22Rv1 (cell line): ENCODE data around the gene SLC44A2.

Source experiments
- ZFX ChIP-seq: fragments of 450-650 bp; IDR thresholded peaks from 2 replicates; pipeline ENCODE4 v1.6.1; 2017; ENCODE audit warnings: antibody characterized with exemption, borderline replicate concordance
- TF ChIP-seq, protein P1 (sequence below): fragments of 450-650 bp; IDR thresholded peaks from 2 replicates; pipeline ENCODE4 v1.5.1; 2017; ENCODE audit warnings: mild to moderate bottlenecking

DNA sequence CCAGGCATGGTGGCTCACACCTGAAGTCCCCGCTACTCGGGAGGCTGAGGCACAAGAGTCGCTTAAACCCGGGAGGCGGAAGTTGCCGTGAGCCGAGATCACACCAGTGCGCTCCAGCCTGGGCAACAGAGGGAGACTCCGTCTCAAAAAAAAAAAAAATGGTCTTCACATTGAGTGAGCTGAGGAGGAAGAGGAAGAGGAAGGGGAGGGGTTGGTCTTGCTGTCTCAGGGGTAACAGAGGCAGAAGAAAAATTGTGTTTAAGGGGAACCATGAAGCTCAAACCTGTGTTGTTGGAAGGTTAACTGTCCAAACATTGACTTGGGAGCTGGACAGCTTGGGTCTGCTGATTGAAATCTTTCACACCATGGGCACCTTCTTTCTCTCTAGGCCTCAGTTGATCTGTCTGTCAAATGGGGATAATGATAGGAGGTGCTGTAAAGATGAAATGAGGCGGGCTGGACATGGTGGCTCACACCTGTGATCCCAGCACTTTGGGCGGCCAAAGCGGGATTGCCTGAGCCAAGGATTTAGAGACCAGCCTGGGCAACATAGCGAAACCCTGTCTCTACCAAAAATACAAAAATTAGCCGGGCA is 9.8 kb upstream of the SLC44A2 start:
- TF ChIP-seq, protein P1, sequence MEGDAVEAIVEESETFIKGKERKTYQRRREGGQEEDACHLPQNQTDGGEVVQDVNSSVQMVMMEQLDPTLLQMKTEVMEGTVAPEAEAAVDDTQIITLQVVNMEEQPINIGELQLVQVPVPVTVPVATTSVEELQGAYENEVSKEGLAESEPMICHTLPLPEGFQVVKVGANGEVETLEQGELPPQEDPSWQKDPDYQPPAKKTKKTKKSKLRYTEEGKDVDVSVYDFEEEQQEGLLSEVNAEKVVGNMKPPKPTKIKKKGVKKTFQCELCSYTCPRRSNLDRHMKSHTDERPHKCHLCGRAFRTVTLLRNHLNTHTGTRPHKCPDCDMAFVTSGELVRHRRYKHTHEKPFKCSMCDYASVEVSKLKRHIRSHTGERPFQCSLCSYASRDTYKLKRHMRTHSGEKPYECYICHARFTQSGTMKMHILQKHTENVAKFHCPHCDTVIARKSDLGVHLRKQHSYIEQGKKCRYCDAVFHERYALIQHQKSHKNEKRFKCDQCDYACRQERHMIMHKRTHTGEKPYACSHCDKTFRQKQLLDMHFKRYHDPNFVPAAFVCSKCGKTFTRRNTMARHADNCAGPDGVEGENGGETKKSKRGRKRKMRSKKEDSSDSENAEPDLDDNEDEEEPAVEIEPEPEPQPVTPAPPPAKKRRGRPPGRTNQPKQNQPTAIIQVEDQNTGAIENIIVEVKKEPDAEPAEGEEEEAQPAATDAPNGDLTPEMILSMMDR, result no peak
- no peak for TF ChIP-seq ZFX
